HepG2 (cell line): ENCODE data around the gene LRRC27. TPM values are rescaled to one million over a fixed set of nuclear protein-coding genes. Genes with fewer than 3 reads are reported as not detected.

Experiments used
- ATAC-seq: fragments of 200-7000 bp; cut with Tn5 transposase; 3 replicates; pipeline ENCODE4 v1.9.1; 2020; ENCODE audit warnings: mild to moderate bottlenecking, moderate library complexity
- BruUV-seq: library from RNA; stranded (reverse); fragments of 400-500 nt; replicated peaks from 2 replicates; lab custom pipeline; 2021; lab: Mats Ljungman, UMichigan
- CTCF ChIA-PET: fragments of 300-600 bp; formaldehyde crosslinking; extraction: SDS; loops from one replicate; lab custom pipeline; 2021; ENCODE audit warnings: low total read pairs, inconsistent platforms, low intra/inter-chr PET ratio; lab: Yijun Ruan, JAX
- POLR2A ChIA-PET: fragments of 350-600 bp; sonication (Branson Sonifier 250); formaldehyde crosslinking; loops from one replicate; lab custom pipeline; 2020; ENCODE audit warnings: antibody characterized with exemption, inconsistent platforms; lab: Yijun Ruan, JAX
- DNase-seq: peaks from one replicate; pipeline ENCODE4 v3.0.0-alpha.2; 2015; ENCODE audit warnings: low spot score
- FAIRE-seq: peaks from 3 replicates; lab custom pipeline; 2011; peaks lifted over from hg19 to GRCh38; lab: Jason Lieb, UNC
- H2AFZ ChIP-seq: one replicate; pipeline ENCODE4 v1.6.1; 2011; ENCODE audit warnings: low read length, inconsistent platforms
- H3K27ac ChIP-seq: fragments of 300-600 bp; 3 replicates; pipeline ENCODE4 v1.8.0; 2011; ENCODE audit warnings: mixed run types, mild to moderate bottlenecking, mixed read lengths, low read length, inconsistent platforms; ENCODE audit not compliant: insufficient read depth; ENCODE audit errors: extremely low read length
- H3K27me3 ChIP-seq, 2 experiments: fragments of 200-600 bp in 1 of 2; 2 replicates in 1 of 2; 3 replicates in 1 of 2; pipeline versions ENCODE4 v1.6.0 to v1.8.0; 2011; ENCODE audit warnings: low read length in 2 of 2, mild to moderate bottlenecking in 2 of 2, moderate library complexity in 2 of 2, inconsistent platforms in 1 of 2; ENCODE audit not compliant: insufficient read depth in 2 of 2, control insufficient read depth in 1 of 2
- H3K36me3 ChIP-seq, 2 experiments: fragments of 200-600 bp in 1 of 2; replicated peaks in 1 of 2; 2 replicates in 1 of 2; 3 replicates in 1 of 2; pipeline versions ENCODE4 v1.5.1 to v1.8.0; 2011; ENCODE audit warnings: low read length in 2 of 2, inconsistent platforms in 1 of 2; ENCODE audit not compliant: insufficient read depth in 2 of 2, control insufficient read depth in 1 of 2
- H3K4me1 ChIP-seq: 2 replicates; pipeline ENCODE4 v1.5.1; 2012; ENCODE audit warnings: low read length, inconsistent platforms; ENCODE audit not compliant: insufficient read depth
- H3K4me2 ChIP-seq: 2 replicates; pipeline ENCODE4 v1.6.0; 2011; ENCODE audit warnings: low read depth, low read length, inconsistent platforms
- H3K4me3 ChIP-seq, 3 experiments: fragments of 200-600 bp in 1 of 3; sonication (generic), shearing (Covaris generic) in 1 of 3; replicated peaks in 1 of 3; 2 replicates each; pipeline ENCODE4 v1.5.1; 2011 to 2016; ENCODE audit warnings: low read length in 3 of 3, inconsistent platforms in 2 of 3, low read depth in 2 of 3, mild to moderate bottlenecking in 2 of 3, control low read depth in 1 of 3, mixed read lengths in 1 of 3; ENCODE audit not compliant: insufficient read depth in 1 of 3
- H3K79me2 ChIP-seq: one replicate; pipeline ENCODE4 v1.6.1; 2011; ENCODE audit warnings: low read length, inconsistent platforms; ENCODE audit not compliant: insufficient read depth
- H3K9ac ChIP-seq: 2 replicates; pipeline ENCODE4 v1.6.0; 2011; ENCODE audit warnings: mild to moderate bottlenecking, low read depth, low read length, inconsistent platforms; ENCODE audit not compliant: insufficient read depth
- H3K9me3 ChIP-seq: 2 replicates; pipeline ENCODE4 v1.5.1; 2012; ENCODE audit warnings: mild to moderate bottlenecking, low read length
- H4K20me1 ChIP-seq: 2 replicates; pipeline ENCODE4 v1.6.0; 2011; ENCODE audit warnings: inconsistent platforms, mild to moderate bottlenecking, low read length, moderate library complexity; ENCODE audit not compliant: insufficient read depth
- GATA4 ChIP-seq: sonication (generic); IDR thresholded peaks from 2 replicates; pipeline ENCODE4 v1.6.1; 2016; ENCODE audit warnings: antibody characterized with exemption, low read depth, borderline replicate concordance
- HNRNPK ChIP-seq: fragments of 200-400 bp; formaldehyde crosslinking; IDR thresholded peaks from 2 replicates; pipeline ENCODE4 v1.6.1; 2018; ENCODE audit warnings: low read length, low read depth, moderate library complexity, mild to moderate bottlenecking; ENCODE audit not compliant: poor library complexity, severe bottlenecking
- ISX ChIP-seq: sonication (generic); formaldehyde crosslinking; conservative IDR thresholded peaks from 2 replicates; pipeline ENCODE4 v1.5.0; 2020; ENCODE audit warnings: missing genetic modification reagents
- JUN ChIP-seq: sonication (generic); formaldehyde crosslinking; IDR thresholded peaks from 2 replicates; pipeline ENCODE4 v1.4.0; 2020; ENCODE audit warnings: mild to moderate bottlenecking, missing genetic modification reagents
- NFATC3 ChIP-seq: sonication (generic); formaldehyde crosslinking; IDR thresholded peaks from 2 replicates; pipeline ENCODE4 v1.5.1; 2020; ENCODE audit warnings: mild to moderate bottlenecking, missing genetic modification reagents
- TMF1 ChIP-seq: sonication (generic); formaldehyde crosslinking; IDR thresholded peaks from 2 replicates; pipeline ENCODE4 v1.8.1; 2022; ENCODE audit warnings: low read depth, missing genetic modification reagents
- ZNF766 ChIP-seq: sonication (generic); formaldehyde crosslinking; IDR thresholded peaks from 2 replicates; pipeline ENCODE4 v1.5.0; 2020; ENCODE audit warnings: missing genetic modification reagents, borderline replicate concordance
- WGBS: methylation state at CpG from one replicate; pipeline ENCODE4 v1.1.6; 2017; ENCODE audit warnings: low lambda C conversion rate; 5-methylcytosine and 5-hydroxymethylcytosine counted together
- in situ Hi-C: cut with HindIII; loops from 2 replicates; pipeline ENCODE4 v1.10.0; 2017; ENCODE audit warnings: low pct_unique_long_range_greater_than_20kb; ENCODE audit not compliant: extremely low pct_ligation_motif_present
- intact Hi-C: fragments of 100-400 bp; cut with micrococcal nuclease; formaldehyde crosslinking; loops from one replicate; pipeline ENCODE4 v1.10.0; 2022; ENCODE audit not compliant: unreplicated experiment
- polyA plus RNA-seq, 8 experiments: library from polyadenylated mRNA; depleted of rRNA in 3 of 8; stranded (reverse) in 7 of 8; unstranded in 1 of 8; fragments of >200 nt; fragmentation: Illumina TruSeq in 4 of 8; extraction: Trizol in 4 of 8; gene quantifications; 2 replicates each; pipeline versions ENCODE4 v1.2.1 to v1.2.3, GENCODE V29; 2011 to 2016; ENCODE audit warnings: low read depth in 4 of 8, missing spikeins in 1 of 8, mixed read lengths in 1 of 8; ENCODE audit not compliant: insufficient read depth in 1 of 8
- total RNA-seq, 5 experiments: library from RNA; depleted of rRNA; stranded (reverse); fragments of >200 nt; fragmentation: Illumina TruSeq; extraction: Trizol; gene quantifications; 2 replicates each; pipeline ENCODE4 v1.2.3, GENCODE V29; 2016; ENCODE audit warnings: low read depth in 1 of 5
- TF ChIP-seq, protein P1 (sequence below): sonication (generic); formaldehyde crosslinking; IDR thresholded peaks from 2 replicates; pipeline ENCODE4 v1.8.0; 2022; ENCODE audit warnings: mild to moderate bottlenecking, missing genetic modification reagents; ENCODE audit not compliant: insufficient replicate concordance
- TF ChIP-seq, protein P2 (sequence below): sonication (generic); formaldehyde crosslinking; IDR thresholded peaks from 2 replicates; pipeline ENCODE4 v1.8.0; 2022; ENCODE audit warnings: mild to moderate bottlenecking, missing genetic modification reagents, borderline replicate concordance
- TF ChIP-seq, protein P3 (sequence below): sonication (generic); formaldehyde crosslinking; conservative IDR thresholded peaks from 2 replicates; pipeline ENCODE4 v1.8.1; 2023; ENCODE audit warnings: missing genetic modification reagents
- TF ChIP-seq, protein P4 (sequence below): IDR thresholded peaks from 2 replicates; pipeline ENCODE4 v1.6.1; 2016; ENCODE audit warnings: missing biosample characterization, missing genetic modification reagents, low read depth
- TF ChIP-seq, protein P5 (sequence below): sonication (generic); formaldehyde crosslinking; IDR thresholded peaks from 2 replicates; pipeline ENCODE4 v1.5.1; 2020; ENCODE audit warnings: missing genetic modification reagents, mild to moderate bottlenecking, borderline replicate concordance

The LRRC27 gene
- total and polyA plus RNA-seq, 2 of the 13 experiments (the other 11 are each of a cell fraction or from before 2014, with no cell fraction given) = 4.2 to 4.6 TPM

DNA sequence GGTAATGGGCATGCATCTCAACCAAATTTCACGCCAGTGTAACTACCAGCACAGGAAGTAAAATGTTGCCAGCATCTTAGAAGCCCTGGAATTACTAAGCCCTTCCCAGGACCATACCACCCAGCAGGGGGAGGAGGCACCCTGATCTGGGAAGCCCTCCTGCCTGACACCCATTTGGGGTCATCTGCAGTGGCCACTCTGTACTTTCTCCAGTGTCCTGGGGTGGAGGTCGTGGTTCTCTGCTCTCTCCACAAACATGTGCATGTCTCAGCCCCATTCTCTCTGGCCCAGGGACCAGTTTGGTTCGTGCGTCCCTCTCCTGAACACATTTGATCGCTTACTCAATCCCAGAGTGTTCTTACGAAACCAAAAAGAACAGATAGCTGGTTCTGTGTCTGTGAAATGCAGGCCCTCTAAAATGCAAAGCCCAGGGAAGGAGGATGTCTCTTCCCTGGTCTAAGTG is 9.4 kb upstream of the LRRC27 start (continued):
- TF ChIP-seq, protein P1, sequence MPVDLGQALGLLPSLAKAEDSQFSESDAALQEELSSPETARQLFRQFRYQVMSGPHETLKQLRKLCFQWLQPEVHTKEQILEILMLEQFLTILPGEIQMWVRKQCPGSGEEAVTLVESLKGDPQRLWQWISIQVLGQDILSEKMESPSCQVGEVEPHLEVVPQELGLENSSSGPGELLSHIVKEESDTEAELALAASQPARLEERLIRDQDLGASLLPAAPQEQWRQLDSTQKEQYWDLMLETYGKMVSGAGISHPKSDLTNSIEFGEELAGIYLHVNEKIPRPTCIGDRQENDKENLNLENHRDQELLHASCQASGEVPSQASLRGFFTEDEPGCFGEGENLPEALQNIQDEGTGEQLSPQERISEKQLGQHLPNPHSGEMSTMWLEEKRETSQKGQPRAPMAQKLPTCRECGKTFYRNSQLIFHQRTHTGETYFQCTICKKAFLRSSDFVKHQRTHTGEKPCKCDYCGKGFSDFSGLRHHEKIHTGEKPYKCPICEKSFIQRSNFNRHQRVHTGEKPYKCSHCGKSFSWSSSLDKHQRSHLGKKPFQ (CRISPR knock-in tag) = no peak

DNA sequence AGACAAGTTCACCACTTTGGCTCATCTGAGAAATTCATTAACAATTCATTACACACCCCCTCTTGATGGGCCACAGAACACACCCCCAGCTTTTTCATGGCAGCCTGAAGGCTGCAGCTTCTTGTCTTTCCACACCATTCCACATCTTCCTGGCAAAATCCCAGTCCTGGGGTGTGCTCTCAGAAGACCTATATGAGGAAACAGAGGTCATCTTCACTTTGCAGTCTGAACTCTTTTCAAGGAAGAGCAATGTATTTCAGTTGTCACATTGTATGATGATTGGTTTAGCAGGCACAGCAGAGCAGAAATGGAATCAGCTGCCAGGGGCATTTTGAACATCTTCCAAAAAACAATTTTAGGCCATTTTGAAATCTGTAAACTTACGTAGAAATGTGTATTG is 7.8 kb upstream of the LRRC27 start:
- H3K9ac ChIP-seq = no peak overlapping the region
- intact Hi-C loops (no loop called here), in situ Hi-C loops (no loop called here)
- no peaks in the 10 kb centered on the region for H3K9me3 ChIP-seq
- POLR2A ChIA-PET = no interaction called here
- no TSS peak for BruUV-seq
- TF ChIP-seq NFATC3 (CRISPR knock-in tag) (no peak), GATA4 (no peak), ISX (CRISPR knock-in tag) (no peak), JUN (CRISPR knock-in tag) (no peak), HNRNPK (no peak), ZNF766 (no peak), TMF1 (CRISPR knock-in tag) (no peak)
- TF ChIP-seq, protein P2, sequence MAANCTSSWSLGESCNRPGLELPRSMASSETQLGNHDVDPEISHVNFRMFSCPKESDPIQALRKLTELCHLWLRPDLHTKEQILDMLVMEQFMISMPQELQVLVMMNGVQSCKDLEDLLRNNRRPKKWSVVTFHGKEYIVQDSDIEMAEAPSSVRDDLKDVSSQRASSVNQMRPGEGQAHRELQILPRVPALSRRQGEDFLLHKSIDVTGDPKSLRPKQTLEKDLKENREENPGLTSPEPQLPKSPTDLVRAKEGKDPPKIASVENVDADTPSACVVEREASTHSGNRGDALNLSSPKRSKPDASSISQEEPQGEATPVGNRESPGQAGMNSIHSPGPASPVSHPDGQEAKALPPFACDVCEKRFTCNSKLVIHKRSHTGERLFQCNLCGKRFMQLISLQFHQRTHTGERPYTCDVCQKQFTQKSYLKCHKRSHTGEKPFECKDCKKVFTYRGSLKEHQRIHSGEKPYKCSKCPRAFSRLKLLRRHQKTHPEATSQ (CRISPR knock-in tag) = no peak
- TF ChIP-seq, protein P3, sequence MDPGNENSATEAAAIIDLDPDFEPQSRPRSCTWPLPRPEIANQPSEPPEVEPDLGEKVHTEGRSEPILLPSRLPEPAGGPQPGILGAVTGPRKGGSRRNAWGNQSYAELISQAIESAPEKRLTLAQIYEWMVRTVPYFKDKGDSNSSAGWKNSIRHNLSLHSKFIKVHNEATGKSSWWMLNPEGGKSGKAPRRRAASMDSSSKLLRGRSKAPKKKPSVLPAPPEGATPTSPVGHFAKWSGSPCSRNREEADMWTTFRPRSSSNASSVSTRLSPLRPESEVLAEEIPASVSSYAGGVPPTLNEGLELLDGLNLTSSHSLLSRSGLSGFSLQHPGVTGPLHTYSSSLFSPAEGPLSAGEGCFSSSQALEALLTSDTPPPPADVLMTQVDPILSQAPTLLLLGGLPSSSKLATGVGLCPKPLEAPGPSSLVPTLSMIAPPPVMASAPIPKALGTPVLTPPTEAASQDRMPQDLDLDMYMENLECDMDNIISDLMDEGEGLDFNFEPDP (CRISPR knock-in tag) = no peak
- TF ChIP-seq, protein P4, sequence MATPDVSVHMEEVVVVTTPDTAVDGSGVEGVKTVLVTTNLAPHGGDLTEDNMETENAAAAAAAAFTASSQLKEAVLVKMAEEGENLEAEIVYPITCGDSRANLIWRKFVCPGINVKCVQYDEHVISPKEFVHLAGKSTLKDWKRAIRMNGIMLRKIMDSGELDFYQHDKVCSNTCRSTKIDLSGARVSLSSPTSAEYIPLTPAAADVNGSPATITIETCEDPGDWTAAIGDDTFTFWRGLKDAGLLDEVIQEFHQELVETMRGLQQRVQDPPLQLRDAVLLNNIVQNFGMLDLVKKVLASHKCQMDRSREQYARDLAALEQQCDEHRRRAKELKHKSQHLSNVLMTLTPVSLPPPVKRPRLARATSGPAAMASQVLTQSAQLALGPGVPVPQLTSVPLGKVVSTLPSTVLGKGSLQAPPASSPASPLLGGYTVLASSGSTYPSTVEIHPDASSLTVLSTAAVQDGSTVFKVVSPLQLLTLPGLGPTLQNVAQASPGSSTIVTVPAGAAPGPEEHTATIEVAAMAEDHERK (CRISPR knock-in tag) = no peak
- TF ChIP-seq, protein P5, sequence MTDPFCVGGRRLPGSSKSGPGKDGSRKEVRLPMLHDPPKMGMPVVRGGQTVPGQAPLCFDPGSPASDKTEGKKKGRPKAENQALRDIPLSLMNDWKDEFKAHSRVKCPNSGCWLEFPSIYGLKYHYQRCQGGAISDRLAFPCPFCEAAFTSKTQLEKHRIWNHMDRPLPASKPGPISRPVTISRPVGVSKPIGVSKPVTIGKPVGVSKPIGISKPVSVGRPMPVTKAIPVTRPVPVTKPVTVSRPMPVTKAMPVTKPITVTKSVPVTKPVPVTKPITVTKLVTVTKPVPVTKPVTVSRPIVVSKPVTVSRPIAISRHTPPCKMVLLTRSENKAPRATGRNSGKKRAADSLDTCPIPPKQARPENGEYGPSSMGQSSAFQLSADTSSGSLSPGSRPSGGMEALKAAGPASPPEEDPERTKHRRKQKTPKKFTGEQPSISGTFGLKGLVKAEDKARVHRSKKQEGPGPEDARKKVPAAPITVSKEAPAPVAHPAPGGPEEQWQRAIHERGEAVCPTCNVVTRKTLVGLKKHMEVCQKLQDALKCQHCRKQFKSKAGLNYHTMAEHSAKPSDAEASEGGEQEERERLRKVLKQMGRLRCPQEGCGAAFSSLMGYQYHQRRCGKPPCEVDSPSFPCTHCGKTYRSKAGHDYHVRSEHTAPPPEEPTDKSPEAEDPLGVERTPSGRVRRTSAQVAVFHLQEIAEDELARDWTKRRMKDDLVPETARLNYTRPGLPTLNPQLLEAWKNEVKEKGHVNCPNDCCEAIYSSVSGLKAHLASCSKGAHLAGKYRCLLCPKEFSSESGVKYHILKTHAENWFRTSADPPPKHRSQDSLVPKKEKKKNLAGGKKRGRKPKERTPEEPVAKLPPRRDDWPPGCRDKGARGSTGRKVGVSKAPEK (CRISPR knock-in tag) = no peak
- H3K4me3 ChIP-seq = no peak overlapping the region
- no peaks in the 10 kb centered on the region for H3K27me3 ChIP-seq
- CTCF ChIA-PET = no interaction called here
- no peak for FAIRE-seq
- H3K36me3 ChIP-seq = peaks cover 1 to 3% of the 10 kb centered on the region in 2 experiments; a peak in 1 of 5 replicates
- no peak for DNase-seq
- H3K27ac ChIP-seq = no peak overlapping the region
- peaks cover 35% of the 10 kb centered on the region for H3K4me1 ChIP-seq
- WGBS = 93% methylated on average over 1 of the region's 1 CpG
- peaks cover 10% of the 10 kb centered on the region for H3K79me2 ChIP-seq
- H2AFZ ChIP-seq = no peak overlapping the region
- H3K4me2 ChIP-seq = no peak overlapping the region
- H4K20me1 ChIP-seq = no peaks in the 10 kb centered on the region
- no peak for ATAC-seq
